Measurements from ENCODE around the gene GALNT10.

DNA sequence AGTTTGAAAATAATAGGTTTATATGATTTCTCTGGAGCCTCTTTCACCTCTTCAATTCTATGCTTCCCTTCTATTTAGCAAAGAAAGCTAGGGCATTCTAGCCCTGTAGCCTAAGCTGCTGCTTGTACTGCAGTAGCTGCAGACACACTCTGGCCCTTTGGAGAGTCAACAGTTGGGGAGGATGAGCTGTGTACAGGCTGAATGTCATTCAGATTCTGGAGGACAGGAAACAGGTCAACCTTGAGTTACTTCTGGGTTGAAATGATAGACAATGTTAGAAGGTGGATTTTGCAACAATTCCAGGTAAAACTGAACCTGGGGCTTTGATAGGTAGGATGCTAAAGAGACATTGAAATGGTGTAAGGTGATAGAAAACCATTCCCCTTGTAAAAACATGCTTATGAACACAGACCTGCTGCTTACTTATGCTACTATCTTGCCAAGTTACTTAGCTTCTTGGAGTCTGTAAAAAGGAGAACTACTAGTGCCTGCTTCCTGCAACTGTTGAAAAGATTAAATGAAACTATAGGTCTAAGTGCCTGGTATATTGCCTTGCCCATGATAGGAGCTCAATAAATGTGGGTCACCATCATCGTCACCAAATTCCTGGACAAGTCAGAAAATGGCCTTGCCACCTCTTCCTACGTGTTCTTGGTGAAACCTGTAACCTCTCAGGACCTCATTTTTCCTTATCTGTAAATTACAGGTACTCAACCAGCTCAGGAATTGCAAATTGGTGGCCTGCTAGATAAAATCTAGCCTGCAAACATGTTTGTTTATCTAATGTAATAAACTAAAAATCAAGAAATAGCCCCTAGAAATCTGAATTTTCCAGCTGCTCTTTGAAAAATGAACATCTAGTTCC lies 83.7 kb downstream of the GALNT10 start:
- no peak for TF ChIP-seq MAFK (IDR thresholded peaks at IDR 0.05; ENCODE audit: low read depth, low read length)
- TF ChIP-seq, protein P1, sequence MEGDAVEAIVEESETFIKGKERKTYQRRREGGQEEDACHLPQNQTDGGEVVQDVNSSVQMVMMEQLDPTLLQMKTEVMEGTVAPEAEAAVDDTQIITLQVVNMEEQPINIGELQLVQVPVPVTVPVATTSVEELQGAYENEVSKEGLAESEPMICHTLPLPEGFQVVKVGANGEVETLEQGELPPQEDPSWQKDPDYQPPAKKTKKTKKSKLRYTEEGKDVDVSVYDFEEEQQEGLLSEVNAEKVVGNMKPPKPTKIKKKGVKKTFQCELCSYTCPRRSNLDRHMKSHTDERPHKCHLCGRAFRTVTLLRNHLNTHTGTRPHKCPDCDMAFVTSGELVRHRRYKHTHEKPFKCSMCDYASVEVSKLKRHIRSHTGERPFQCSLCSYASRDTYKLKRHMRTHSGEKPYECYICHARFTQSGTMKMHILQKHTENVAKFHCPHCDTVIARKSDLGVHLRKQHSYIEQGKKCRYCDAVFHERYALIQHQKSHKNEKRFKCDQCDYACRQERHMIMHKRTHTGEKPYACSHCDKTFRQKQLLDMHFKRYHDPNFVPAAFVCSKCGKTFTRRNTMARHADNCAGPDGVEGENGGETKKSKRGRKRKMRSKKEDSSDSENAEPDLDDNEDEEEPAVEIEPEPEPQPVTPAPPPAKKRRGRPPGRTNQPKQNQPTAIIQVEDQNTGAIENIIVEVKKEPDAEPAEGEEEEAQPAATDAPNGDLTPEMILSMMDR (conservative IDR thresholded peaks at IDR 0.05; ENCODE audit: low read depth, low read length) = no peak

All from IMR-90 (cell line).